SK-N-SH treated with all-trans-retinoic acid at 6 μM for 48 hours (cell line): ENCODE results near the gene FNDC3B.

Source experiments
- ATAC-seq: fragments of 200-7000 bp; cut with Tn5 transposase; 3 replicates; pipeline ENCODE4 v1.9.1; 2020; ENCODE audit warnings: mild to moderate bottlenecking, moderate library complexity
- ARNTL ChIP-seq: fragments of 450-650 bp; formaldehyde crosslinking; IDR thresholded peaks from 2 replicates; pipeline ENCODE4 v1.5.0; 2020; ENCODE audit warnings: low read depth, mild to moderate bottlenecking, moderate library complexity, borderline replicate concordance
- BACH2 ChIP-seq: fragments of 250-450 bp; sonication (Bioruptor Pico); IDR thresholded peaks from 2 replicates; pipeline ENCODE4 v1.9.0; 2021; ENCODE audit warnings: mild to moderate bottlenecking, borderline replicate concordance
- CSDC2 ChIP-seq: fragments of 250-450 bp; sonication (Bioruptor Pico); IDR thresholded peaks from 2 replicates; pipeline ENCODE4 v1.5.0; 2020; ENCODE audit warnings: mild to moderate bottlenecking, moderate library complexity
- CSRNP3 ChIP-seq: fragments of 250-450 bp; sonication (Bioruptor Pico); IDR thresholded peaks from 2 replicates; pipeline ENCODE4 v1.5.1; 2021; ENCODE audit warnings: mild to moderate bottlenecking, moderate library complexity
- ESRRG ChIP-seq: fragments of 250-450 bp; sonication (Bioruptor Pico); IDR thresholded peaks from 2 replicates; pipeline ENCODE4 v1.6.1; 2021; ENCODE audit warnings: mild to moderate bottlenecking
- GLIS3 ChIP-seq: fragments of 250-450 bp; sonication (Bioruptor Pico); IDR thresholded peaks from 2 replicates; pipeline ENCODE4 v1.5.0; 2020; ENCODE audit warnings: mild to moderate bottlenecking, moderate library complexity
- ISL1 ChIP-seq: fragments of 250-450 bp; sonication (Bioruptor Pico); IDR thresholded peaks from 2 replicates; pipeline ENCODE4 v2.1.2; 2022; ENCODE audit warnings: mild to moderate bottlenecking, moderate library complexity
- OSR1 ChIP-seq: fragments of 250-450 bp; sonication (Bioruptor Pico); IDR thresholded peaks from 2 replicates; pipeline ENCODE4 v1.8.0; 2022; ENCODE audit warnings: moderate library complexity, mild to moderate bottlenecking, inconsistent platforms
- PATZ1 ChIP-seq: fragments of 250-450 bp; sonication (Bioruptor Pico); IDR thresholded peaks from 2 replicates; pipeline ENCODE4 v1.8.0; 2020; ENCODE audit warnings: mild to moderate bottlenecking, moderate library complexity, borderline replicate concordance
- POU6F1 ChIP-seq: fragments of 250-450 bp; sonication (Bioruptor Pico); IDR thresholded peaks from 2 replicates; pipeline ENCODE4 v1.8.0; 2021; ENCODE audit warnings: low read depth, mild to moderate bottlenecking, moderate library complexity, borderline replicate concordance
- PPARA ChIP-seq: fragments of 250-450 bp; sonication (Bioruptor Pico); IDR thresholded peaks from 2 replicates; pipeline ENCODE4 v1.5.0; 2020; ENCODE audit warnings: mild to moderate bottlenecking, borderline replicate concordance
- RARB ChIP-seq: fragments of 250-450 bp; sonication (Bioruptor Pico); IDR thresholded peaks from 2 replicates; pipeline ENCODE4 v1.8.0; 2021; ENCODE audit warnings: mild to moderate bottlenecking, moderate library complexity
- SNAI2 ChIP-seq: fragments of 250-450 bp; sonication (Bioruptor Pico); IDR thresholded peaks from 2 replicates; pipeline ENCODE4 v1.5.0; 2020; ENCODE audit warnings: mild to moderate bottlenecking, moderate library complexity
- TSHZ2 ChIP-seq: fragments of 250-450 bp; sonication (Bioruptor Pico); IDR thresholded peaks from 2 replicates; pipeline ENCODE4 v1.5.0; 2020; ENCODE audit warnings: mild to moderate bottlenecking, moderate library complexity
- ZC3H10 ChIP-seq: fragments of 250-450 bp; sonication (Bioruptor Pico); IDR thresholded peaks from 2 replicates; pipeline ENCODE4 v1.5.1; 2021; ENCODE audit warnings: mild to moderate bottlenecking, moderate library complexity
- ZFP3 ChIP-seq: fragments of 250-450 bp; sonication (Bioruptor Pico); IDR thresholded peaks from 2 replicates; pipeline ENCODE4 v1.5.0; 2020; ENCODE audit warnings: mild to moderate bottlenecking, moderate library complexity
- ZFP30 ChIP-seq: fragments of 450-650 bp; formaldehyde crosslinking; IDR thresholded peaks from 2 replicates; pipeline ENCODE4 v1.5.0; 2022; ENCODE audit warnings: mild to moderate bottlenecking, moderate library complexity
- ZNF565 ChIP-seq: fragments of 450-650 bp; formaldehyde crosslinking; conservative IDR thresholded peaks from 2 replicates; pipeline ENCODE4 v1.5.0; 2020; ENCODE audit warnings: low read depth, mild to moderate bottlenecking, moderate library complexity
- ZNF70 ChIP-seq: fragments of 450-650 bp; formaldehyde crosslinking; IDR thresholded peaks from 2 replicates; pipeline ENCODE4 v1.5.0; 2020; ENCODE audit warnings: mild to moderate bottlenecking, moderate library complexity
- ZNF8 ChIP-seq: fragments of 450-650 bp; formaldehyde crosslinking; IDR thresholded peaks from 2 replicates; pipeline ENCODE4 v1.5.0; 2020; ENCODE audit warnings: mild to moderate bottlenecking, moderate library complexity

Gene FNDC3B

GRCh38 chr3:172062761-172063160 is 23.4 kb downstream of the FNDC3B start:
- TF ChIP-seq CSRNP3 (CRISPR knock-in tag) = no peak
- no peak for TF ChIP-seq ZFP30
- no peak for TF ChIP-seq OSR1 (CRISPR knock-in tag)
- TF ChIP-seq, all 23 proteins: peak for 0

GRCh38 chr3:172063456-172064432 is 24.4 kb downstream of the FNDC3B start:
- no peak for TF ChIP-seq CSRNP3 (CRISPR knock-in tag)
- TF ChIP-seq ISL1 = no peak
- no peak for ATAC-seq

More at GRCh38 chr3:172062761-172063160, 23.4 kb downstream of the FNDC3B start:
- no peak for ATAC-seq

GRCh38 chr3:172065527-172065926 is 26.1 kb downstream of the FNDC3B start:
- ATAC-seq = peak; percentile 66

GRCh38 chr3:172065967-172066762 is 26.8 kb downstream of the FNDC3B start:
- TF ChIP-seq ZNF565 (CRISPR knock-in tag) = no peak
- TF ChIP-seq PATZ1 (CRISPR knock-in tag) = no peak
- no peak for TF ChIP-seq CSDC2 (CRISPR knock-in tag)
- TF ChIP-seq POU6F1 = no peak
- no peak for TF ChIP-seq ESRRG (CRISPR knock-in tag)
- TF ChIP-seq OSR1 (CRISPR knock-in tag) = no peak
- TF ChIP-seq ZNF8 (CRISPR knock-in tag) = no peak
- TF ChIP-seq GLIS3 = no peak
- no peak for TF ChIP-seq ZFP30
- no peak for TF ChIP-seq RARB (CRISPR knock-in tag)
- TF ChIP-seq SNAI2 (CRISPR knock-in tag) = no peak
- no peak for TF ChIP-seq CSRNP3 (CRISPR knock-in tag)
- no peak for TF ChIP-seq ARNTL (CRISPR knock-in tag)
- TF ChIP-seq BACH2 (CRISPR knock-in tag) = no peak
- TF ChIP-seq PPARA = no peak
- no peak for TF ChIP-seq ZC3H10 (CRISPR knock-in tag)
- TF ChIP-seq ZFP3 = no peak
- no peak for TF ChIP-seq TSHZ2 (CRISPR knock-in tag)
- TF ChIP-seq ZNF70 (CRISPR knock-in tag) = no peak
- 0 out of 3 replicates have a peak, but pooled peaks have one; percentile 24 for ATAC-seq

More at GRCh38 chr3:172065527-172065926, 26.1 kb downstream of the FNDC3B start:
- TF ChIP-seq CSDC2 (CRISPR knock-in tag) = no peak
- TF ChIP-seq ESRRG (CRISPR knock-in tag) = no peak
- no peak for TF ChIP-seq OSR1 (CRISPR knock-in tag)
- TF ChIP-seq ISL1 = peak; percentile 33
